B cell (primary cell): ENCODE results near the gene TTLL8. TPM values are rescaled to one million over a fixed set of nuclear protein-coding genes. Genes with fewer than 3 reads are reported as not detected.
A peak's percentile ranks its signal among the peaks of the same experiment; 100 is the strongest.

Source experiments
- ATAC-seq: fragments of 200-7000 bp; cut with Tn5 transposase; one replicate; pipeline ENCODE4 v1.10.0; 2021; ENCODE audit warnings: low read depth, mild to moderate bottlenecking, moderate number of reproducible peaks, moderate library complexity
- CTCF ChIA-PET: fragments of 350-600 bp; sonication (Branson Sonifier 250); formaldehyde crosslinking; loops from one replicate; lab custom pipeline; 2021; ENCODE audit warnings: antibody characterized with exemption, inconsistent platforms; lab: Charles Lee
- POLR2A ChIA-PET: fragments of 350-600 bp; sonication (Branson Sonifier 250); formaldehyde crosslinking; loops from one replicate; lab custom pipeline; 2021; ENCODE audit warnings: antibody characterized with exemption; lab: Charles Lee
- DNase-seq: peaks from one replicate; pipeline ENCODE4 v3.0.0; 2013
- H2AFZ ChIP-seq: 2 replicates; pipeline ENCODE4 v1.6.1; 2012; ENCODE audit warnings: mild to moderate bottlenecking, low read depth, low read length; ENCODE audit not compliant: insufficient read depth, poor library complexity, severe bottlenecking
- H3K27ac ChIP-seq, 2 donors: 1 replicate in 1 of 2; 2 replicates in 1 of 2; pipeline ENCODE4 v1.5.1; 2012 to 2013; ENCODE audit warnings: low read length in 2 of 2, mild to moderate bottlenecking in 2 of 2, moderate library complexity in 1 of 2
- H3K27me3 ChIP-seq, 4 experiments: fragments of 200-600 bp in 1 of 4; sonication (generic) in 1 of 4; replicated peaks in 1 of 4; 1 replicate in 2 of 4; 2 replicates in 2 of 4; pipeline versions ENCODE4 v1.6.1 to v1.7.0; 2013 to 2016; ENCODE audit warnings: low read length in 3 of 4, mild to moderate bottlenecking in 2 of 4, mixed read lengths in 1 of 4, moderate library complexity in 1 of 4; ENCODE audit not compliant: insufficient read depth in 4 of 4, control insufficient read depth in 3 of 4; ENCODE audit errors: control extremely low read depth in 1 of 4
- H3K36me3 ChIP-seq, 2 experiments: replicated peaks in 1 of 2; 1 replicate in 1 of 2; 2 replicates in 1 of 2; pipeline versions ENCODE4 v1.6.1 to v1.7.1; 2013; ENCODE audit warnings: low read length in 1 of 2; ENCODE audit not compliant: insufficient read depth in 2 of 2, control insufficient read depth in 1 of 2; ENCODE audit errors: control extremely low read depth in 1 of 2, extremely low read depth in 1 of 2
- H3K4me1 ChIP-seq, 2 donors: fragments of 200-600 bp in 1 of 2; sonication (generic) in 1 of 2; 1 replicate in 1 of 2; 2 replicates in 1 of 2; pipeline versions ENCODE4 v1.5.1 to v1.6.1; 2013 to 2017; ENCODE audit warnings: low read length in 2 of 2; ENCODE audit not compliant: control insufficient read depth in 2 of 2, insufficient read depth in 2 of 2
- H3K4me2 ChIP-seq: replicated peaks from 2 replicates; pipeline ENCODE3; 2012; ENCODE audit warnings: mild to moderate bottlenecking, low read depth, low read length; ENCODE audit not compliant: poor library complexity, severe bottlenecking
- H3K4me3 ChIP-seq, 5 experiments: fragments of 200-600 bp in 1 of 5; sonication (generic) in 1 of 5; 1 replicate in 3 of 5; 2 replicates in 2 of 5; pipeline versions ENCODE4 v1.5.1 to v1.7.0; 2011 to 2016; ENCODE audit warnings: low read length in 4 of 5, mild to moderate bottlenecking in 4 of 5, low read depth in 2 of 5, control low read depth in 1 of 5, moderate library complexity in 1 of 5; ENCODE audit not compliant: insufficient read depth in 1 of 5; ENCODE audit errors: control extremely low read depth in 1 of 5, extremely low read depth in 1 of 5
- H3K79me2 ChIP-seq: fragments of 200-600 bp; sonication (generic); one replicate; pipeline ENCODE4 v1.6.0; 2016; ENCODE audit warnings: low read length; ENCODE audit not compliant: control insufficient read depth, insufficient read depth
- H3K9ac ChIP-seq: fragments of 200-600 bp; sonication (generic); 2 replicates; pipeline ENCODE4 v1.6.1; 2017; ENCODE audit warnings: mild to moderate bottlenecking, low read length, moderate library complexity
- H3K9me3 ChIP-seq, 3 donors: one replicate each; pipeline versions ENCODE4 v1.6.1 to v1.7.1; 2013; ENCODE audit warnings: low read length in 2 of 3; ENCODE audit not compliant: control insufficient read depth in 2 of 3, insufficient read depth in 1 of 3; ENCODE audit errors: control extremely low read depth in 1 of 3
- H4K20me1 ChIP-seq: 2 replicates; pipeline ENCODE4 v1.6.0; 2012; ENCODE audit warnings: mild to moderate bottlenecking, low read length; ENCODE audit not compliant: insufficient read depth, control insufficient read depth, poor library complexity, severe bottlenecking
- H3K27ac Mint-ChIP-seq: one replicate; pipeline ENCODE4 v1.8.0; 2021; ENCODE audit warnings: mixed read lengths
- H3K27me3 Mint-ChIP-seq: one replicate; pipeline ENCODE4 v1.8.0; 2021; ENCODE audit warnings: mixed read lengths
- H3K4me1 Mint-ChIP-seq: one replicate; pipeline ENCODE4 v1.8.0; 2021; ENCODE audit warnings: mixed read lengths
- H3K4me3 Mint-ChIP-seq: one replicate; pipeline ENCODE4 v1.8.0; 2021; ENCODE audit warnings: mixed read lengths
- H3K9me3 Mint-ChIP-seq: one replicate; pipeline ENCODE4 v1.8.0; 2022; ENCODE audit warnings: mixed read lengths; ENCODE audit not compliant: insufficient read depth
- EZH2 ChIP-seq: IDR thresholded peaks from 2 replicates; pipeline ENCODE4 v1.6.1; 2012; ENCODE audit warnings: borderline replicate concordance, low read depth, mild to moderate bottlenecking, moderate library complexity, low read length; ENCODE audit not compliant: insufficient read depth, poor library complexity, severe bottlenecking
- WGBS: methylation state at CpG from one replicate; pipeline ENCODE4 v1.1.5; 2013; ENCODE audit warnings: missing lambda C conversion rate; ENCODE audit not compliant: insufficient coverage; 5-methylcytosine and 5-hydroxymethylcytosine counted together
- intact Hi-C: fragments of 100-400 bp; cut with micrococcal nuclease; formaldehyde crosslinking; loops from one replicate; pipeline ENCODE4 v1.10.0; 2022
- polyA plus RNA-seq: library from polyadenylated mRNA; depleted of rRNA; stranded (reverse); fragments of >200 nt; gene quantifications from 2 replicates; pipeline ENCODE4 v1.2.3, GENCODE V29; 2012
- total RNA-seq, 2 donors: library from RNA; stranded (reverse); fragments of 120-200 nt in 1 of 2; gene quantifications; 1 replicate in 1 of 2; 2 replicates in 1 of 2; pipeline versions ENCODE4 v1.2.3 to v1.2.4, GENCODE V29; 2013 to 2022
- TF ChIP-seq, protein P1 (sequence below): fragments of 200-600 bp; IDR thresholded peaks from one replicate; pipeline ENCODE4 v1.8.0; 2022; ENCODE audit warnings: antibody characterized with exemption, mild to moderate bottlenecking

The TTLL8 gene
- total and polyA plus RNA-seq, 2 donors (not counting 1 experiment from before 2014, with no cell fraction given): not detected

DNA sequence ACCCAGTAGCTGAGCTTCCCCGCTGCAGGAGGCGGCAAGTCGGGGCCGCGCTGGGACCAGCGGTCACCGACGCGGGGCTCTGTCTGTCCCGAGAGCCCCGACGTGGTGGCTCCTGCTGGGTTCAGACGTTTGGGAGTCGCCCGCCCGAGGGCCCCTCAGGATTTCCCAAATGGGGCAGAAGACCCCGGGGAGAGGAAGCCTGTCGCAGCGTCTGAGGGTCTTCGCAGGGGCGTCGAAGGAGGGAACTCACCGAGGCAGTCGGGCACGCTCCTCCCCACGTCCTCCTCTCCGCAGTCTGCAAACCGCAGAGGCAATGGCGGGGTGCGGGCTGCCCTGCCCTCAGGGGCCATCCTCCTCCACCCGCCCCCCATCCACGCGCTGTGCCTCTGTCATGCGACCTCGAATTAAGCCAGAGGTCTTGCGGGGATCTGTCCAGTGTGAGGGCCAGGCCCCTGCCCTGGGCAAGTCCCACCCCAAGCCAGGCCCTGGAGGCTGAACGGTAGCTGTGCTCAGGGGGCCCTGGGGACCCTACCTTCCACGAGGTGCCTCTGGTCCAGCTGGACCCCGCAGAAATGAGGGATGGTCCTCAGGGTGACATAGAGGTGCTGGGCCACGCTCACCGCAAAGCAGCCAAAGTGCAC lies 58.0 kb downstream of the TTLL8 start:
- H3K27ac ChIP-seq: no peak overlapping the region
- H3K27me3 Mint-ChIP-seq: peaks cover 24% of the 10 kb centered on the region
- H3K9ac ChIP-seq: no peak overlapping the region
- peak overlapping the region; percentile 43 for H3K4me2 ChIP-seq
- POLR2A ChIA-PET: no interaction called here
- WGBS: 44% methylated on average over 39 of the region's 41 CpGs
- no peaks in the 10 kb centered on the region for H3K9me3 Mint-ChIP-seq
- peaks cover 0 to 20% (median 6%) of the 10 kb centered on the region in 4 experiments for H3K27me3 ChIP-seq
- no peaks in the 10 kb centered on the region for H4K20me1 ChIP-seq
- intact Hi-C loops: no loop called here
- peak overlapping the region; percentile 32 for H3K4me3 Mint-ChIP-seq
- peaks cover 20% of the 10 kb centered on the region for H3K4me1 Mint-ChIP-seq
- H3K79me2 ChIP-seq: no peaks in the 10 kb centered on the region
- H3K4me3 ChIP-seq: no peak overlapping the region
- H3K36me3 ChIP-seq: no peaks in the 10 kb centered on the region
- CTCF ChIA-PET: no interaction called here
- H3K27ac Mint-ChIP-seq: no peak overlapping the region
- TF ChIP-seq EZH2: no peak
- peaks cover 0 to 3% (median 0%) of the 10 kb centered on the region in 3 donors for H3K9me3 ChIP-seq
- H2AFZ ChIP-seq: no peak overlapping the region
- peaks cover 8 to 11% of the 10 kb centered on the region in 2 donors for H3K4me1 ChIP-seq
- no peak for ATAC-seq
- no peak for DNase-seq

DNA sequence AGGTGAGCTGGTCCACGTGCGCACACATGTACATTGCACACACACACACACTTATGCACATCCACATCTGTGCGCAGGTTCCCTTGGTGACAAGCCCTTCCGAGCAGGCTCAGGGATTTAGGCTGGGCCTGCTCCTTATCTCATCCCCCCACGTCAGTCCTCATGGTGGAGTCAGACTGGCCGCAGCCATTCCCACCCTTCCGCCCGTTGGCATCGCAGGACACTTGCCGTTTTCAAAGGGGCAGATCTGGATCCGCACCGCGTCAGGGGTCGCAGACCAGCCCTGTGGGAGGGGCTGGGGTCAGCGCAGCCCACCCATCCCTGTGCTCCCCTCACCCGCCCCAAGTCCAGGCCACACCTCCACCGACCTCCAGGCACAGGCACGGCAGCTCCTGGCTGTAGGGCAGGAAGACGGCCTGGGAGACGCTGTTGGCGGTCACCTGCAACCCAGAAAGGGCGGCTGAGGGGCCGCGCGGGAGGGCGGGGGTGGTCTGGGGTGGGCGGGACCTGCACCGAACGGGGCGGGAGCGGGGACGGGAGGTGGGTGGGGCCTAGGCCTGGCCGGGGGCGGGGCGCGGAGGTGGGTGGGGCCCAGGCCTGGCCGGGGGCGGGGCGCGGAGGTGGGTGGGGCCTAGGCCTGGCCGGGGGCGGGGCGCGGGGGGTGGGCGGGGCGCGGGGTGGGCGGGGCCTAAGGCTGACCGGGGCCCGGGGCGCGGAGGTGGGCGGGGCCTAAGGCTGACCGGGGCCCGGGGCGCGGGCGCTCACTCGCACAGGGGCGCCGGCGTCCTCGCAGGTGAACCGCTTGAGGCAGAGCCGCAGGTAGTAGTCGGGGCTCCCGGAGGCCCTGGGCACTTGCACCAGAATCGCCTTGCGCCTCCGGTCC lies 58.8 kb downstream of the TTLL8 start:
- Mint-ChIP-seq H3K27me3 (peaks cover 24% of the 10 kb centered on the region), H3K4me3 (peak overlapping the region; percentile 61)
- peak overlapping the region; percentile 43 for H3K4me2 ChIP-seq

More for the DNA sequence above, 58.8 kb downstream of the TTLL8 start:
- Histone ChIP-seq H4K20me1 (no peaks in the 10 kb centered on the region), H3K27me3 (peaks cover 0 to 20% (median 6%) of the 10 kb centered on the region in 4 experiments), H3K4me3 (no peak overlapping the region), H3K79me2 (no peaks in the 10 kb centered on the region), H3K9me3 (peaks cover 0 to 3% (median 0%) of the 10 kb centered on the region in 3 donors), H3K27ac (no peak overlapping the region), H3K4me1 (peaks cover 8 to 14% of the 10 kb centered on the region in 2 donors), H3K36me3 (no peaks in the 10 kb centered on the region), H2AFZ (no peak overlapping the region), H3K9ac (no peak overlapping the region)
- ChIA-PET POLR2A (no interaction called here), CTCF (no interaction called here)
- ATAC-seq (peak; percentile 62), DNase-seq (peak; percentile 40)
- peak overlapping the region; percentile 26 for H3K27ac Mint-ChIP-seq
- peaks cover 20% of the 10 kb centered on the region for H3K4me1 Mint-ChIP-seq
- intact Hi-C loops: no loop called here
- 32% methylated on average over 40 of the region's 70 CpGs for WGBS
- no peaks in the 10 kb centered on the region for H3K9me3 Mint-ChIP-seq
- TF ChIP-seq EZH2: no peak
- TF ChIP-seq, protein P1, sequence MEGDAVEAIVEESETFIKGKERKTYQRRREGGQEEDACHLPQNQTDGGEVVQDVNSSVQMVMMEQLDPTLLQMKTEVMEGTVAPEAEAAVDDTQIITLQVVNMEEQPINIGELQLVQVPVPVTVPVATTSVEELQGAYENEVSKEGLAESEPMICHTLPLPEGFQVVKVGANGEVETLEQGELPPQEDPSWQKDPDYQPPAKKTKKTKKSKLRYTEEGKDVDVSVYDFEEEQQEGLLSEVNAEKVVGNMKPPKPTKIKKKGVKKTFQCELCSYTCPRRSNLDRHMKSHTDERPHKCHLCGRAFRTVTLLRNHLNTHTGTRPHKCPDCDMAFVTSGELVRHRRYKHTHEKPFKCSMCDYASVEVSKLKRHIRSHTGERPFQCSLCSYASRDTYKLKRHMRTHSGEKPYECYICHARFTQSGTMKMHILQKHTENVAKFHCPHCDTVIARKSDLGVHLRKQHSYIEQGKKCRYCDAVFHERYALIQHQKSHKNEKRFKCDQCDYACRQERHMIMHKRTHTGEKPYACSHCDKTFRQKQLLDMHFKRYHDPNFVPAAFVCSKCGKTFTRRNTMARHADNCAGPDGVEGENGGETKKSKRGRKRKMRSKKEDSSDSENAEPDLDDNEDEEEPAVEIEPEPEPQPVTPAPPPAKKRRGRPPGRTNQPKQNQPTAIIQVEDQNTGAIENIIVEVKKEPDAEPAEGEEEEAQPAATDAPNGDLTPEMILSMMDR: no peak
